22Rv1 (cell line): Measurements from ENCODE around the gene UBXN11.
A peak's percentile ranks its signal among the peaks of the same experiment; 100 is the strongest.

Experiments used
- H3K27ac ChIP-seq: fragments of 450-650 bp; 2 replicates; pipeline ENCODE4 v1.5.1; 2017
- ZFX ChIP-seq: fragments of 450-650 bp; IDR thresholded peaks from 2 replicates; pipeline ENCODE4 v1.6.1; 2017; ENCODE audit warnings: antibody characterized with exemption, borderline replicate concordance
- TF ChIP-seq, protein P1 (sequence below): fragments of 450-650 bp; IDR thresholded peaks from 2 replicates; pipeline ENCODE4 v1.5.1; 2017; ENCODE audit warnings: mild to moderate bottlenecking

Gene UBXN11

DNA sequence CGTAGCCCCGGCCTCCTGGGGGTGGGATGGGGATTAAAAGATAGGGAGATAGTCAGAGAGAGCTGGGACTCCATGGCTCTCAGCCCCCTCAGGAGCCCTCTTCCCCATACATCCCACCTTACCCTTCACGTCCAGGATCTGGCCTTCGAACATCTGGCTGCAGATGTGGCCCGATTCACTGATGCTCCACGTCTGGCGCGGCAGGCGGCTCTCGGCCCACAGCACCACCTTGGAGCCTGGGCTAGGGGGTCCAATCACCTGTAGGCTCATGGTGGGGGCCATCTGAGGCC, 15.6 kb upstream of the UBXN11 start:
- TF ChIP-seq, protein P1, sequence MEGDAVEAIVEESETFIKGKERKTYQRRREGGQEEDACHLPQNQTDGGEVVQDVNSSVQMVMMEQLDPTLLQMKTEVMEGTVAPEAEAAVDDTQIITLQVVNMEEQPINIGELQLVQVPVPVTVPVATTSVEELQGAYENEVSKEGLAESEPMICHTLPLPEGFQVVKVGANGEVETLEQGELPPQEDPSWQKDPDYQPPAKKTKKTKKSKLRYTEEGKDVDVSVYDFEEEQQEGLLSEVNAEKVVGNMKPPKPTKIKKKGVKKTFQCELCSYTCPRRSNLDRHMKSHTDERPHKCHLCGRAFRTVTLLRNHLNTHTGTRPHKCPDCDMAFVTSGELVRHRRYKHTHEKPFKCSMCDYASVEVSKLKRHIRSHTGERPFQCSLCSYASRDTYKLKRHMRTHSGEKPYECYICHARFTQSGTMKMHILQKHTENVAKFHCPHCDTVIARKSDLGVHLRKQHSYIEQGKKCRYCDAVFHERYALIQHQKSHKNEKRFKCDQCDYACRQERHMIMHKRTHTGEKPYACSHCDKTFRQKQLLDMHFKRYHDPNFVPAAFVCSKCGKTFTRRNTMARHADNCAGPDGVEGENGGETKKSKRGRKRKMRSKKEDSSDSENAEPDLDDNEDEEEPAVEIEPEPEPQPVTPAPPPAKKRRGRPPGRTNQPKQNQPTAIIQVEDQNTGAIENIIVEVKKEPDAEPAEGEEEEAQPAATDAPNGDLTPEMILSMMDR: no peak

DNA sequence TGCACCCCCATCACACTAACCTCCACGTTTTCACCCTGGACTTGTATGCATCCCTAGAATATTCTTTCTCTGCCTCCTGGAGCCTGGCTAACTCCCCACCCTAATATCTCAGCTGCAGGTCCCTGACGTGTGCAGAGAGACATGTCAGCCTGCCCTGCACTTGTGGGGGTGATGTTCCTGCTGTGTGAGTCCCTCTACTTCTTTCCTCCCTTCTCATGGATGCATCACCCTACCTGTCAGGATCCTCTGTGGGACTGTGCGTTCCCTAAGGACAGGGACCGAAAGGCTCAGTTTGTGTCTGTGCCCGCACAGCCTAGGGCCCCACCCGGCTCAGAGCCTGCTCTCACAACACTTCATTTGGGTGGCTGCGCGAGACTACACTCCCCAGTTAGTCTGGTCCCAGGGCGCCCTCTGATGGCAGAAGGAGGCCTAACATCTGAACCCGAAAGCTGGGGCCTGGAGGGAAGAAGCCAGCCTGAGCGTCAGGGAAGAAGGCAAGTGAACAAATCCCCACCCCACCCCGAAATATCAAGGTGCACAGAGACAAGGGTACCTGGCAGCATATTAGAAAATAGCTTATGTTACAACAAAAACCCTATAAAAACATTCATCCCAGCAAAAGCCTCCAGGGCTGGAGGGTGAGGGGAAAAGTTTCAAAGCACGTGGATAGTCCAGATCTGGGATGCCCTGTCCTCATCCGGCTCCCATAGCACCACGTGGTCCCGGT, 15.0 kb upstream of the UBXN11 start:
- no peak for TF ChIP-seq ZFX
- TF ChIP-seq, protein P1: peak; percentile 94
- H3K27ac ChIP-seq: no peak overlapping the region

More for the DNA sequence above, 15.6 kb upstream of the UBXN11 start:
- no peak overlapping the region for H3K27ac ChIP-seq

DNA sequence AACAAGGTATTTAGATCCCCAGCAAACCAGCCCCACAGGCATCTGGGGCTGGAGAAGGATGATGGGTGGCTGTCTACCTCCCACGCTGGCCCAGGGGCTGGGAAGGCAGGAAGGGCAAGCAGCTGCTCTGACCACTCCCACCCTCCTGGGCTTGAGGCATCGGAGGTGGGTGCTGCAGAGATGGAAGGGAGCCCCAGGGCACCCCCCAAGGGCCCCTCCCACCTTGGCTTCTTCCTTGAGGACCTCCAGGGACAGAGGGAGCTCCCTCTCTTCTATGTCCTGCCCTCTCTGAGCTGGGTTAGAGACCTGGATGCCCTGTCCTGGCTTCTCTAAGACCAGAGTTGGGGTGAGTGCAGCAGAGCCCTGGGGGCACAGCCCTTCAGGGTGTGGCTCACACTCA, 14.5 kb upstream of the UBXN11 start:
- H3K27ac ChIP-seq: no peak overlapping the region
- TF ChIP-seq ZFX: no peak
- TF ChIP-seq, protein P1: no peak

DNA sequence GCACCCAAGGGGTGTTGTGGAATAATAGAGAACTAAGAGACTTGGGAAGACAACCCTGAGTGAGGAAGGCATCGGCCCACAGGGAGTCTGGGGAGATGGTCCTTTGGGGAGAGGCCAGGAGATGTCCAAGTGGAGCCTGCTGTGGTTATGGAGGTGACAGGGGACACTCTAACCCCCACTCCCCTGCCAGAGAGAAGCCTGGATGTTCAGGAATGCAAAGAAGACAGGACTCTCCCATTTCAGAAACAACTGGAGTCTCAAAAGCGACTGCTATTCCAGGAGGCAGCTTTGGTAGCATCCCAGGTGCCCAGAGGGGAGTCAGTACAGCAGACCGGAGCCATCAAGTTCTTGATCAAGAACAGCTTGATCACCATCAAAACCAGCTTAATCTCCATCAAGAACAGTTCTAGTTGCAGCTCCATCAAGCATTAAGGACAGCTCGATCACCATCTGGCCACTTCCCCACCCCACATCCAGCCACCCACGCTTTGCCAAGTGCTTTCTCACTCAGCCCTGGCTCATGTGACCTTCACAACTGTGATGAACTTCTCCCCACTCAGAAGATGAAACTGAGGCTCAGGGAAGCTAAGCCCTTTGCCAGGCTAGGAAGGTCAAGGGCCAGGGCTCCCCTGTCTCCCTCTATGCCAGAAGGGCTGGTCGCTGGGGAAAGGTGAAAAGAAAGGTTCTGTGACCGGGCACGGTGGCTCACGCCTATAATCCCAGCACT, 12.1 kb upstream of the UBXN11 start:
- H3K27ac ChIP-seq: no peak overlapping the region
- TF ChIP-seq, protein P1: no peak
- TF ChIP-seq ZFX: no peak

DNA sequence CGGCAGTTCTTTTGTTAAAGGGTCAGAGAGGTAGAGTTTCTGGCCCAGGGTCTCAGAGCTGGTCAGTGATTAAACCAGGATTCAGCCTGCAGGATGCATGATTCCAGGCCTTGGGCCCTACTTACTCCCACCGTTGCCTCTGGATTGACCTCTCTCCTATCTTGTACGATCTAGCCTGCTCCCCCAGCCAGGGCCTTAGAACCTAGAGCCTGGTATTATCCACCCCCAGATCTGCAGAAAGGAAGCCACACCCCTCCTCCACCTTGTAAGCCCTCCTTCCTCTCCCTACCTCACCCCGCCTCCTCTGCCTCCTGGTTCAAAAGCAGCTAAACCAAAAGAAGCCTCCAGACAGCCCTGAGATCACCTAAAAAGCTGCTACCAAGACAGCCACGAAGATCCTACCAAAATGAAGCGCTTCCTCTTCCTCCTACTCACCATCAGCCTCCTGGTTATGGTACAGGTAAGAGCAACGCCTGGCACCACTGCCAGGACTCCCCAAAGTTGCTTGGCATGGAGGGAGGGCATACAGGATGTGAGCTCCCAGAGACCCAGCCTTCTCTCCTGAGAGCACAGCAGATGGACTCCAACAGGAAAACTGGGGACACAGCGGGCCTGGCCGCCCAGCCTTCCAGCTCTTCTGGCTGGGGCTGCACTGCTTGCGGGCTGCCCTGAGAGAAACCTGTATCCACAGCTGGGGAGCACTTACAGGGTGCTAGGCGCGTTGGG, 11.3 kb upstream of the UBXN11 start, which contains the start of gene CD52:
Gene CD52 (plus strand): TSS at position 347 of the 726 bp plus-strand sequence. CDS start 60 bp downstream, at position 407.
- TF ChIP-seq ZFX: no peak
- TF ChIP-seq, protein P1: no peak
- no peak within 1 kb of the TSS for H3K27ac ChIP-seq

DNA sequence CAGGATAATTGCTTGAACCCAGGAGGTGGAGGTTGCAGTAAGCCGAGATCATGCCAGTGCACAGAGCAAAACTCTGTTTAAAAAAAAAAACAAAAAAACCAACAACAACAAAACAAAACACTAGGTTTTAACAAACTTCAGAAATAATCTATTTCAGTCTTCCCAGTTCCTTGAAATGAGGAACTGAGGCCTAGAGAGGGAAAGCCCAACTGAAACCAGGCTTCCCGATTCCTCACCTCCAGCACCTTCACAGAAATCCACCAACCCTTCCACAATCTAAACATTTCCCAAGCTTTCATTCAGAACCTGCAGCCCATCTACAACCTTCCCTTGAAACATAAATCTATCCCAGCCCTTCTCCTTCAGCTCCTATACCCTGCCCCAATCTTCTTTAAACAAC, 10.7 kb upstream of the UBXN11 start:
- TF ChIP-seq, protein P1: no peak
- no peak for TF ChIP-seq ZFX
- no peak overlapping the region for H3K27ac ChIP-seq
